GM18861 (cell line): Measurements from ENCODE around the gene WDR83.
"Not testable (repeated sequence)": the region's sequence is repeated elsewhere in the genome, so short reads cannot be mapped to it uniquely, and the experiment has no call there.

Experiments
- ATAC-seq: cut with Tn5 transposase; IDR thresholded peaks from one replicate; pipeline ENCODE4 v1.9.1; 2021; ENCODE audit not compliant: unreplicated experiment

WDR83 gene

DNA sequence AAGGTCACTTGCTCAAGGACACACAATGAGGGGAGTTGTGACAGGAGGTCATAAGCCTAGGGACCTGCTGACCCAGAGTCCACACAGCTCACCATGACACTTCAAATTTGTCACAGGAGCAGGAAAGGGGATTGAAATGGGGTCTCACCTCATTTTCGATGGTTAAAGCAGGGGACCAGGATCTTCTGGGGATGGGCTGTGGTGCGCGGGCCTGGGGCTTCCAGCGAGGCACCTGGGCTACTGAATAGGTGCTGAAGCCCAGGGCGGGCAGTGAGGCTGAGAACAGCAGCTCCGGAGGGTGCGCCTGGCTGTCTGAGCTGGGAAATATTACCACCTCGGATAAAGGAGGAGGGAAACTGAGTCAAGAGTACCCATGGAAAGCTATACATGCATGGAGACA lies 11.1 kb upstream of the WDR83 start:
- ATAC-seq: no peak

DNA sequence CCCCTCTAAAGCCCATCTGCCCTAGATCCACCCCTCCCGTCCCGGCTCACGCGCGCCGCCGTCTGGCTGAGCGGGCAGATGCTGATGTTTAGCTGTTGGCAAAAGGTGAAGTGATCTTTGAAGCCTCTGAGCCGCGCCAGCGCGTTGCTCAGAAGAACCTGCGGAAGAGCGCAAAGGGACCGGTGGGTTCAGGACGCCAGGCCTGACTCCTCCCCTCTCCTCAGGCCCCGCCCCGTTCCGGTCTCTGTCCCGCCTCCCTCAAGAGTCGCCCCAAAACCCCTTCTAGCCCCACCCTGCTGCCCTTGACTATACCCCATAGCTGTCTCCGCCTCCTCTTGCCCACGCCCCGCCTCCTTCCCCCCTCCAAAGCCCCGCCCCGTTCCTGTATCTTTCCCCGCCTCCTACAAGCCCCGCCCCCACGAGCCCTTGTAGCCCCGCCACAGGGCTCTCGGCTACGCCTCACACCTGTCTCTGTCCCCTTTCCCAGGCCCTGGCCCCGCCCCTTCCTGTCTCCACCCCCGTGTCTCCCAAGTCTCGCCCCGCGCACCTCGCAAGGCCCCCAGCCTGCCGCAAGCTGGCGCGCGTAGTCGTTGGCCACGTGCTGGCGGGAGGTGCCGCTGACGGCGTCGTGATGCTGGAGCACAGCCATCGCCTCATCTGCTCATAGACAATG lies 9.6 kb upstream of the WDR83 start:
- ATAC-seq: no peak

DNA sequence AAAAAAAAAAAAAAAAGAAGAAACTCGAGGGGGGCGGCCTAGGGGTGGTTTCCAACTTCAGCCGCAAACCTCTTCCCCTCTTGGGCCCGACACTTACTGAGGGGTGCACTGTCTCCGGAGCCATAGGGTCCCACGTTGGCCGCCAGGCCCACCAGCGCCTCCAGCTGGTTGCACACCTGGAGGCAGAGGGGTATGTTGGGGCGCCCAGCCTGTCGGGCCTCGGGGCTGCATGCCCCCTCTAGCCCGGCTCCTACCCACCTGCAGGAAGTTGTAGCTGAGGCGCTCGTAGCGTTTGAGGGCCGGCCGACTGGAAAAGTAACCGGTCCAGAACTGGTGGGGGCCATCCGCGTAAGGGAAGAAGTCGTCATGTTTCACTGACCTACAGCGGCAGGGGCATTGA lies 8.6 kb upstream of the WDR83 start:
- no peak for ATAC-seq

DNA sequence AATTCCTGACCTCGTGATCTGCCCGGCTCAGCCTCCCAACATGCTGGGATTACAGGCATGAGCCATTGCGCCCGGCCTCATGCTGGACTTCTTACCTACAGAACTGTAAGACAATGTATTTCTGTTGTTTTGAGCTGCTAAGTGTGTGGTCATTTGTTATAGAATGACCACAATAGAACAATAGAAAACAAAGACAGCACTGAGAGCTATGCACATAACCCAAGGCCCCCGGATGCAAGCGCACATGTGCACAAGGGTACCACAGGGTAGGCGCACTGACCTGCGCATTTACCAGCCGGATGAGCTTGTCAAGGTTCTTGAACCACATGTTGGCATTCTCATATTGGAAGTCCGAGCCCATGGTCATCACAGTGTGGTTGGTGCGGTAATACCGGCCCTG lies 5.6 kb upstream of the WDR83 start:
- no peak for ATAC-seq

DNA sequence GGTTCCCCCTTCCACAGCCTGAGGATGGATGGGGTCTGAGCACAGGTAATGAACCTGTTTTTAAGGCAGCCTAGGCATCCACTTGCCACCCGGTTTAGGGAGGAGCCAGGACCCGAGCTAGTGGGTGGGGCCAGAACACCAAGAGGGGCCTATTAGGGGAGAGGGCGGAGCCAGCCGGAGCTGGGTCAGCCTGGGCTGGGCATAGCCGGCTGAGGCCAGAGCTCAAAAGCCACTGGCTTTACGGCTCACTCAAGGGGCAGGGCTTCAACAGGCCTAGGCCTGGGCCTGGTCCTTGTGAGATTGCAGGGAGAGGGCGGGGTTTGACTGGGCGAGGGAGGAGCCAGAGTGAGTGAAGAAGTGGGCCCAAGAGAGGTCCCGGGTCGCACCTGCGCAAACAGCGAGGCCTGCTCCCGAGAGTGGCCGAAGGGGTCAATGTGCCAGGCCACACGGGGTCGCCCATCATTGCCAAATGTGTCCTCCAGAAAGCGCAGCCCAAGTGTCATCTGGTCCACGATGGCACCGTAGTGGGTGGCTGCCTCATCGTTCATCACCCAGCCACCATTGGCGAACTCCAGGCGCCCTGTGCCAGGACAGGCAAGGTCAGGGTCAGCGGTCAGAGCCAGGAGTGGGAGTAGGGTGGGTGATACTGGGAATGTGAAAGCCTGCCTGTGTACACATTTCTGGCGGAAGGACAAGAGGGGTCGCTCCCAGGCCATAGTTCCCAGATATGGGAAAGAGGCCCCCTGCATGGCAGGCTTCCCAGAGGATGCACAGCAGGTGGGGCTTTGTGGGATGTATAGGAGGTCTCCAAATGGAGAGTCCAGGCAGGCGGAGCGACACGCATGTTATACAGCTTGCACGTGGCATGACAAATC lies 2.0 kb upstream of the WDR83 start:
- no peak for ATAC-seq

DNA sequence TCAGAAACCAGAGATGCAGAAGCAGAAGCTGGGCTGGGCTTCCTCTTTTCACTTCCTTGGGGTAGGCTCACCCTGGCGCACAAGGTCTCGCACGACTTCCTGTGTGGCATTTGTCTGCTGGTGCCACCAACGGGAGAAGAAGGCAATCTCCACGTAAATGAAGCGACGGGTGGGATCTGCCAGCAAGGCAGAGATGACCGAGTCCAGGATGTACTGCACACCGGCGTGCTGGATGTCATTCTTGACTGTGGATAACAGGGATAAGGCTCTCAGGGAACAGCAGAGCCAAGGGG lies 1.4 kb upstream of the WDR83 start:
- no peak for ATAC-seq

DNA sequence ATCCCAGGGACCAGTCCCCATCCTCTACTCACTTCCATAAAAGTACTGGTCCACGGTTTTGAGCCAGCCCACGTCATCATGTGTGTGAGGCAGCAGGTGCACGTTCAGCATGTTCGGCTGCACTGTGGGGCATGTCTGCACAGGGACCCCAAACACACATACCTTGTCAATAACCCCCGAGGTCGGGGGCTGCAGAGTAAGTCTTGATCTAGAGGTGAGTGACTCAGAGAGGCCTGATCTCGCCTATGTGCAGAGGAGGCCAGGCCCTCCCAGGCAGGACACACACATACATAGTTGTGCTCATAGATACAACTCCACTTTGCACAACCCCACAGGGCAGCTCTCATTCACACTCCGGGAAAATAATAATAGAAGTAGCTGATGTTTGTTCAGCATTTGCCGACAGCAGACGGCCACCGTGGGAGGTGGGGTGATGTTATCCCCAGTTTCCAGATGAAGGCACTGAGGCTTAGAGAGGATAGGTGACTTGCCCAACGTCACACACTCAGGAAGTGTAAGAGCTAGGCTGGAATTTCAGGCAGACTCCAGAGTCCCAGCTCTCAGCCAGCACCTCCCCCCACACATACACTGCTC lies 839 bp upstream of the WDR83 start:
- ATAC-seq: no peak

DNA sequence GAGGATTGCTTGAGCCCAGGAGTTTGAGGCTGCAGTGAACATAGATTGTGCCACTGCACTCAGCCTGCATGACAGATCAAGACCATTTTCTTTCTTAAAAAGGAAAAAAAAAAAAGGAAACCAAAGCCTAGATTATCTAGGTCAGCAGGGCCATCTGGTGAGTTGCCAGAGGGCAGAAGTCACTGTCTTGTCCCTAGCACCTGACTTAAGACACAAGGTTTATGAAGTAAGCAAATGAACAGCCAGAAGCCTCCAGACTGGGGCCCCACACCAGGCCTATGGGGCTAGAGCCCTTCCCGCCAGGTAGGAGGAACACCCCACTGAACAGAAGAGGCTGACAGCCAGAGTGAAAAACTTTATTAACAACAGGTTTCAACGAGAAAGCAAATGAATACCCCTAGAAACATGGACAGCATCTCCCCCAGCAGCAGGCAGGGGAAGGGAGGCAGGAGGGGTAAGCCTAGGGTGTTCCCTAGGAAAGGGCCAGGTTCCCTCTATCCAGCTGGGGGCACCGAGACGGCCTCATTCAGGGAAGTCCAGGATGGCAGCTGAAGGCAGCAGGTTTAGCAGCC lies 1.2 kb downstream of the WDR83 start:
- ATAC-seq: no peak

DNA sequence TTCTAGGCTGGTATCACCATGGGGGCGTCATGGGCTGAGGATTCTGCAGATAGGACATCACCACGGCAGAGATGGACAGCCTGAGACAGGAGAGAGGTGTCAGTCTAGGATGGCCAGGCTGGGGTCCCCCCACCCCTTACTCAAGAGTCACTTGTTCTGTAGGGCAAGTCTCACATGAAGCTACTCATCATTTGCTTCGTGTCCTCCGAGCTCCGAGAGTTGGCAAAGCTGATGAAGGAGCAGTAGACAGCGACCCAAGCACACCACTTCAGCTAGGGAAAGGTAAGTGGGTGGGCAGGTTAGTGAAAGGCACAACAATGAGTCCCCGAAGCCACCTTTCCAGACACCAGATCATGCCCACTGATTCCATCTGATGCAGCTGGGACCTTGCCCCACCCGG lies 1.7 kb downstream of the WDR83 start:
- ATAC-seq: no peak

DNA sequence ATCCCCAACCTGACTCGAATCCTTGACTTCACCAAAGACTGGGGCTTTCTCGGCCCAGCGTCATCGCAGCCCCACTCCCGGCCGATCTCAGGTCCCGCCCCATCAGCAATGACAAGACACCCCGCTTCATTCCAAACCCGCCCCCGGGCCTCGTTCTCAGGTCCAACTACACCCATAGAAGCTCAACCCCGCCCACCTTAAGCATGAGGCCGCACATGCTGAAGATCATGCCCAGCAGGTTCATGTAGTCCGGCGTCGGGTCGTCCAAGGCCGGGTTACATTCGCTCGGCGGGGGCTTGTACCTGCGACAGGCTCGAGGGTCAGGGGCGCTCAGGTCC lies 2.3 kb downstream of the WDR83 start:
- no peak for ATAC-seq

DNA sequence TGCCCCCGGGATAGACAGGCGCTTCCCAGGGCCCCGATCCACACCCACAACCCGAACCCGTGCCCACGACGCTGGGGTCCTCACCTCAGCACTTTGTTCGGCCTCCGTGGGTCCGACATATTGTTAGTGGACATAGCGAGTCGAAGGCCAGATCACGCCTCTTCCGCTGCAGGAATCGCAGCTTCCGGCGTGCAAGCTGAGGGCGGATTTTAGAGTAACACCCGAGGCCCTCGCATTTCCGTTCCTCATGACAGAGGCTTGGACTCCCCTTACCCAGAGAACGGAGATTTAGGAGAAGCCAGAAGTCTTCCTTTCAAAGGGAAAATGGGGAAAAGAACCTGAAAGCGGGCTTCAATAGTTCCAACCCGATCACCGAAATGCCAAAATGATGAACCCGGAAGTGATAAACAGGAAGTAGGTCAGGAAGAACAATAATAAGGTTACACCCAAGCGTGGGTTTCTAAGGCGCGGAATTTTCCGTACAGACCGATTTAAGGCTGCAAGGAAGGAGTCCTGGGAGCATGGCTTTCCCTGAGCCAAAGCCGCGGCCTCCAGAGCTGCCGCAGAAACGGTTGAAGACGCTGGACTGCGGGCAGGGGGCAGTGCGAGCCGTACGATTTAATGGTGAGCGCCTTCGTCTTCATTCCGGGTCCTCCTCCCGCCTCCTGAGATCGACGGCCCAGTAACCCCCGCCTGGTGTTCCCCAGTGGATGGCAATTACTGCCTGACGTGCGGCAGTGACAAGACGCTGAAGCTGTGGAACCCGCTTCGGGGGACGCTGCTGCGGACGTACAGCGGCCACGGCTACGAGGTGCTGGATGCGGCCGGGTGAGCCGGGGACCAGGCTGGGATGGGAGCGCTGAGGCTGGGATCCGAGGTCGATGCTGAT lies 2.9 kb downstream of the WDR83 start:
- ATAC-seq: no peak

DNA sequence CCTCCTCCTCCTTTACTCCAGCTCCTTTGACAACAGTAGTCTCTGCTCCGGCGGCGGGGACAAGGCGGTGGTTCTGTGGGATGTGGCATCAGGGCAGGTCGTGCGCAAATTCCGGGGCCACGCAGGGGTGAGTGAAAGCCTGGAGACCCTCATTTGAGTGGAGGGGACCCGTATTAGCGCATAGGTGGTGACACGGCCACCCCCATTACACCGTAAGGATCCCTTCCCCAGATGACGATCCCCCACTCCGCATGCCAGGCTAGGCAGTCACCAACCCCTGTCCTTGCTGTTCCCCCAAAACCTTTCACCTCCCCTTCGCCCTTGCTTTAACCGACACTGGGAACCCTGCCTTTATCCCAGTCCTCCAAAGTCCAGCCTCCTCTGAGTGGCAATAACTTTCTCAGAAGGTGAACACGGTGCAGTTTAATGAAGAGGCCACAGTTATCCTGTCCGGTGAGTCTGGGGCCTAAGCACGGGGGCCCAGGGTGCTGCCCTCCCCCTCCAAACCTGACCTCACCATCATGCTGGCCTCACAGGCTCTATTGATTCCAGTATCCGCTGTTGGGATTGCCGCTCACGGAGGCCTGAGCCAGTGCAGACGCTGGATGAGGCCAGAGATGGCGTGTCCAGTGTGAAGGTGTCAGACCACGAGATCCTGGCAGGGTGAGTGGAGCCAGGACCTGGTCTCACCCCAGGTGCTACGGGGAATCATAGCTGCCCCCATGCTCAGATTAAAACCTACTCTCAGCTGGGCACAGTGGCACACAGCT lies 3.7 kb downstream of the WDR83 start:
- ATAC-seq: no peak

DNA sequence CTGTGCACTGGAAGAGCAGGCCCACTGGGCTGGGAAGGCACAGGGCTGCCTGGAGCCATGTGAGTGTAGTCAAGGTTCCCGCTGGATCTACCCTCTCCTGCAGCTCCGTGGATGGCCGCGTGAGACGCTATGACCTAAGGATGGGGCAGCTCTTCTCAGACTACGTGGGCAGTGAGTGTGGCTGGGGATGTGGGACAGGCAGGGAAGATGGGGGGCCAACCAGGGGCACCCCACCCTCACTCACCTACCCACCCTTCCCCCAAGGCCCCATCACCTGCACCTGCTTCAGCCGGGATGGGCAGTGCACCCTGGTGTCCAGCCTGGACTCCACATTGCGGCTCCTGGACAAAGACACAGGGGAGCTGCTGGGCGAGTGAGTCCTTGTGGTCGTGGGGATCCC lies 6.1 kb downstream of the WDR83 start:
- no peak for ATAC-seq

DNA sequence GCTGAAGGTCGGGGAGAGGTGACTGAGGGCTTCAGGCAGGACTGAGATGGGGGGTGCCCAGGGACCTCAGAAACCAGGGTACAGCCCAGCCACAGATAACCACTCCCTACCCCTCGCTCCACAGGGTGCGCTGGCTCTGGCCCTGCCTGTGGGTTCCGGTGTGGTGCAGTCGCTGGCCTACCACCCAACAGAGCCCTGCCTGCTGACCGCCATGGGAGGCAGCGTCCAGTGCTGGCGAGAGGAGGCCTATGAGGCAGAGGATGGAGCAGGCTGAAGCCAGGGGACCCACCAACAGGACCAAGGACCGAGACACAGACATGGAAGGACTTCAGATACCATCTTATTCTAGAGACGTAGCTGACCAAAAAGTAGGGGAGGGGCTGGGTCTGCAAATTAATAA lies 8.8 kb downstream of the WDR83 start:
- no peak for ATAC-seq

DNA sequence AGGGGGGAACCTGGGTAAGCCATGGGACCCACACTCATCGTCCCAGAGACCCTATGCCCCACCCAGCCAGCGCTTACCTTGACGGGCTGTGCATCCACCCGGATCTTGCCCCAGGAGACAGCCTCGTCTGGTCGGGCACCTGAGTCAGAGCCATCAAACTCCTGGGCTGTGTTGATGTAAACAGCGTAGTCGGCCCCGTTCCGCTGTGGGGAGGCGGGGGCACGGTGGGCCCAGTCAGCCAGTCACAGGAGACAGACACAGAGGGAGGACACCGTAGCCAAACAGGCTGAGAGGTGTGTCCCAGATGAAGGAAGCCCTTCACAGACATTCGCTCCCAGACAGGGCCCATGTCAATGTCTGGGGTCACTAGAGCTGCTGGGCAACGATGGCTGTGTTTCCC lies 9.3 kb downstream of the WDR83 start:
- ATAC-seq: no peak

DNA sequence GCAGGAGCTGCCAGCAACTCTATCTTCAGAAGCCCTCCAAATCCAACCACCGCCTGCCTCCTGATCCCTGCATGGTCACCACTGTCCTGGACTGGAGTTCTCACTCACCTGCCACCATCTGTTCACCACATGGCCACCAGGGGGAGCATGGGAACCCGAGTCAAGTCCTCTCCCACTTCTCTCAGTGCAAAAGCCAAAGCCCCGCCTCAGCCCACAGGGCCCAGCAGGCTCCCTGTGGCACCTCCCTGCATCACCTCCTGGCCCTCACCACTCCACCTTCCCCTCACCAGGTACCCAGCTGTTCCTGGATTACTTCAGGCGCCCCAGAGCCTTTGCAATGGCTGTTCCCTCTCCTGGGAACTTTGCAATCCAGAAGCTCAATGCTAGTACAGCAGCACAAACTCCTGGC lies 9.8 kb downstream of the WDR83 start:
- no peak for ATAC-seq

DNA sequence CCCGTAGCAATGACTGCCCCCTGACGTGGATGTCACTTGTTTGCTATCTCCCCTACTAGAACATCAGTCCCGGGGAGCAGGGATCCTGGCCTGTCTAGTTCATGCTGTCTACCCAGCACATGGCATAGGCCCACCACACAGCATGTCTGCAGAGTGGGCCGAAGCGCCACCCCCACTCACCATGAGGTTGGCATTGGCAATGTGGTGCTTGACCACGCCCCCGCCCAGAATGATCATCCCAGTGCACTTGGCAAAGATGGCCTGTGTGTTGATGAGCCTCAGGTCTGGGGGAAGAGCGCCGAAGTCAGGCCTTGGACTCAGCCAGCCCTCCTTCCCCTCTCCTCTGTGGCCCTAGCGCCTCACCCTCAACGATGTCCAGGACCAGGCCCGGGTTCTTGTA lies 10.3 kb downstream of the WDR83 start:
- ATAC-seq: no peak

DNA sequence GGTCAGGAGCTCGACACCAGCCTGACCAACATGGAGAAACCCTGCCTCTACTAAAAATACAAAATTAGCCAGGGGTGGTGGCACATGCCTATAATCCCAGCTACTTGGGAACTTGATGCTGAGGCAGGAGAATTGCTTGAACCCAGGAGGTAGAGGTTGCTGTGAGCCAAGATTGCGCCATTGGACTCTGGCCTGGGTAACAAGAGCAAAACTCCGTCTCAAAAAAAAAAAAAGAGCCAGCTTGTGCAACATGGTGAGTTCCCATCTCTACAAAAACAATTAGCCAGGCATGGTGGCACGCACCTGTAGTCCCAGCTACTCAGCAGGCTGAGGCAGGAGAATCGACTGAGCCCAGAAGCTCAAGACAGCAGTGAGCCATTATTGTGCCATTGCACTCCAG lies 11.4 kb downstream of the WDR83 start:
- ATAC-seq: not testable (repeated sequence)

DNA sequence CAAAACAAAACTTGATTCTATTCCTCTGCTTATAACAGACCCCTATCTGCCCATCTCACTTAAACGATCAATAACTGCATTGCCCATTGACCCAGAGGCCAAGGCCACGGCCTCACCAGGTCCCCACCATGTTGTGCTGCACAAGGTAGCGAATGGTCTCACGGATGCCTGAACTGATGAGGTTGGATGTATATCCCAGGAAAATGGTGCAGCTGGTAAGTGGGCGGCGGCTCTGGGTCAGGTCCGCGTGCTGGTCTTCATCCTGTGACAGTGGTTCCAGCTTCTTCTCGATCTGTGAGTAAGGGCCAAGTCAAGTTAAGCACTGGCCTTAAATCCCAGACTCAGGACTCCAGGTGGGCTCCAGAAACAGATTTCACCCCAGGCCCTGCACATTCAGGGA lies 13.4 kb downstream of the WDR83 start:
- no peak for ATAC-seq
